Left lung (tissue), 10 donors: ENCODE results near the gene NGRN. TPM values are rescaled to one million over a fixed set of nuclear protein-coding genes. Genes with fewer than 3 reads are reported as not detected.
A peak's percentile ranks its signal among the peaks of the same experiment; 100 is the strongest.

Source experiments
- ATAC-seq: fragments of 200-7000 bp; cut with Tn5 transposase; one replicate; pipeline ENCODE4 v1.9.1; 2020; ENCODE audit warnings: moderate library complexity
- DNase-seq, 4 donors: peaks; one replicate each; pipeline ENCODE4 v3.0.0-alpha.2; 2013 to 2020
- H3K27ac ChIP-seq, 2 donors: fragments of 200-600 bp; sonication (generic) in 1 of 2; one replicate each; pipeline versions ENCODE4 v1.5.0 to v1.8.0; 2020 to 2021
- H3K27me3 ChIP-seq, 2 donors: fragments of 200-600 bp; sonication (generic) in 1 of 2; one replicate each; pipeline versions ENCODE4 v1.5.0 to v1.8.0; 2020 to 2021
- H3K36me3 ChIP-seq, 2 donors: fragments of 200-600 bp; sonication (generic) in 1 of 2; one replicate each; pipeline versions ENCODE4 v1.5.0 to v1.8.0; 2020 to 2021
- H3K4me1 ChIP-seq, 2 donors: fragments of 200-600 bp; one replicate each; pipeline ENCODE4 v1.8.0; 2021
- H3K4me3 ChIP-seq, 2 donors: fragments of 200-600 bp; sonication (generic) in 1 of 2; one replicate each; pipeline versions ENCODE4 v1.5.0 to v1.8.0; 2020 to 2021; ENCODE audit warnings: mild to moderate bottlenecking in 1 of 2
- H3K9me3 ChIP-seq, 2 donors: fragments of 200-600 bp; sonication (generic) in 1 of 2; one replicate each; pipeline versions ENCODE4 v1.5.0 to v1.8.0; 2020 to 2021
- CTCF ChIP-seq, 2 donors: fragments of 200-600 bp; sonication (generic) in 1 of 2; IDR thresholded peaks; one replicate each; pipeline versions ENCODE4 v1.5.0 to v1.8.0; 2021; ENCODE audit warnings: antibody characterized with exemption in 2 of 2
- intact Hi-C, 2 donors: fragments of 100-400 bp; cut with DNase I; formaldehyde crosslinking; loops; one replicate each; pipeline versions ENCODE4 v1.11.2 to v1.14.2; 2022
- polyA plus RNA-seq, 6 donors: library from polyadenylated mRNA; unstranded; fragments of 120-200 nt; gene quantifications; one replicate each; pipeline ENCODE4 v1.2.1, GENCODE V29; 2013; ENCODE audit not compliant: insufficient read length in 6 of 6
- total RNA-seq, 2 donors: library from RNA; stranded (reverse); fragmentation: NEBNext Ultra II Directional; extraction: Animal tissue kit (Norgen Biotek cat#: 25700); gene quantifications; one replicate each; pipeline ENCODE4 v1.2.1, GENCODE V29; 2021
- donor health status: DM: no; HTN: yes; CAD: no.
- donor health status: DM: no; HTN: no; CAD: no.

The NGRN gene
- total and polyA plus RNA-seq, 8 donors: 73.1 to 121 (median 109) TPM

- peak overlapping the region in 1 of 2 donors; percentile 13 for H3K27ac ChIP-seq
These were observed 44.1 kb upstream of the NGRN start for GRCh38 chr15:90221246-90221900.

GRCh38 chr15:90222547-90222946 is 42.9 kb upstream of the NGRN start:
- peaks cover 6 to 7% of the 10 kb centered on the region in 2 donors for H3K4me1 ChIP-seq
- no peaks in the 10 kb centered on the region for H3K27me3 ChIP-seq
- intact Hi-C loops: no loop called here
- no peak overlapping the region for H3K27ac ChIP-seq
- DNase-seq (no peak), ATAC-seq (no peak)
- no peak overlapping the region for H3K4me3 ChIP-seq
- TF ChIP-seq CTCF (IDR thresholded peaks at IDR 0.05): no peak
- H3K9me3 ChIP-seq: no peaks in the 10 kb centered on the region
- peaks cover 0 to 99% of the 10 kb centered on the region in 2 donors for H3K36me3 ChIP-seq

More at GRCh38 chr15:90221246-90221900, 44.1 kb upstream of the NGRN start:
- TF ChIP-seq CTCF (IDR thresholded peaks at IDR 0.05): peak; percentile 58 to 69
- Histone ChIP-seq H3K4me1 (peaks cover 6 to 7% of the 10 kb centered on the region in 2 donors), H3K36me3 (peaks cover 0 to 93% of the 10 kb centered on the region in 2 donors), H3K4me3 (no peak overlapping the region), H3K27me3 (no peaks in the 10 kb centered on the region), H3K9me3 (no peaks in the 10 kb centered on the region)
- intact Hi-C loops: no loop called here
- peak in 3 of 4 donors; percentile 56 to 86 (median 81) for DNase-seq
- ATAC-seq: peak; percentile 90

GRCh38 chr15:90223441-90224165 is 41.9 kb upstream of the NGRN start:
- no peaks in the 10 kb centered on the region for H3K27me3 ChIP-seq
- no peak overlapping the region for H3K27ac ChIP-seq
- no peak overlapping the region for H3K4me3 ChIP-seq
- ATAC-seq (no peak), DNase-seq (no peak)
- peaks cover 0 to 99% of the 10 kb centered on the region in 2 donors for H3K36me3 ChIP-seq
- TF ChIP-seq CTCF (IDR thresholded peaks at IDR 0.05): no peak
- H3K4me1 ChIP-seq: peaks cover 6 to 7% of the 10 kb centered on the region in 2 donors
- intact Hi-C loops: no loop called here
- no peaks in the 10 kb centered on the region for H3K9me3 ChIP-seq

GRCh38 chr15:90225047-90225446 is 40.4 kb upstream of the NGRN start:
- DNase-seq (peak in 1 of 4 donors; percentile 70), ATAC-seq (no peak)
- Histone ChIP-seq H3K4me3 (no peak overlapping the region), H3K9me3 (no peaks in the 10 kb centered on the region), H3K36me3 (peaks cover 0 to 99% of the 10 kb centered on the region in 2 donors), H3K27me3 (no peaks in the 10 kb centered on the region), H3K4me1 (peaks cover 7% of the 10 kb centered on the region in 2 donors), H3K27ac (no peak overlapping the region)
- intact Hi-C loops: no loop called here
- no peak for TF ChIP-seq CTCF (IDR thresholded peaks at IDR 0.05)

- H3K27ac ChIP-seq: no peak overlapping the region
- H3K4me3 ChIP-seq: no peak overlapping the region
- H3K9me3 ChIP-seq: no peaks in the 10 kb centered on the region
- H3K4me1 ChIP-seq: peaks cover 7 to 13% of the 10 kb centered on the region in 2 donors
- intact Hi-C loops: no loop called here
- no peaks in the 10 kb centered on the region for H3K27me3 ChIP-seq
- DNase-seq: peak in 1 of 4 donors; percentile 64
- H3K36me3 ChIP-seq: peaks cover 0 to 99% of the 10 kb centered on the region in 2 donors
- no peak for TF ChIP-seq CTCF (IDR thresholded peaks at IDR 0.05)
- peak; percentile 9 for ATAC-seq
These were observed 39.8 kb upstream of the NGRN start for GRCh38 chr15:90225504-90226234.
